HL-60 (cell line): Measurements from ENCODE around the gene POLR1F.

Experiments
- DNase-seq, 2 experiments: peaks; one replicate each; pipeline ENCODE4 v3.0.0-alpha.2; 2010 to 2020; ENCODE audit warnings: low read depth in 1 of 2, low spot score in 1 of 2
- H3K27ac ChIP-seq: fragments of 250-450 bp; sonication (Bioruptor Pico); replicated peaks from 2 replicates; pipeline ENCODE4 v1.5.1; 2020; ENCODE audit warnings: mild to moderate bottlenecking, moderate library complexity
- H3K27me3 ChIP-seq: fragments of 250-450 bp; sonication (Bioruptor Pico); 2 replicates; pipeline ENCODE4 v1.5.1; 2021; ENCODE audit warnings: mild to moderate bottlenecking, moderate library complexity; ENCODE audit not compliant: insufficient read depth, poor library complexity, severe bottlenecking
- H3K4me3 ChIP-seq: replicated peaks from 2 replicates; pipeline ENCODE4 v1.5.1; 2011; ENCODE audit warnings: mild to moderate bottlenecking, control low read depth, low read length; ENCODE audit not compliant: insufficient read depth
- CTCF ChIP-seq: IDR thresholded peaks from one replicate; pipeline ENCODE4 v1.5.1; 2011; ENCODE audit warnings: low read length, control low read depth, inconsistent platforms; ENCODE audit not compliant: insufficient read depth
- GABPA ChIP-seq: IDR thresholded peaks from 2 replicates; pipeline ENCODE4 v1.6.1; 2012; ENCODE audit warnings: low read depth
- POLR2AphosphoS5 ChIP-seq: IDR thresholded peaks from 2 replicates; pipeline ENCODE4 v1.6.1; 2012; ENCODE audit warnings: low read depth
- REST ChIP-seq: IDR thresholded peaks from 2 replicates; pipeline ENCODE4 v1.6.1; 2012; ENCODE audit warnings: low read depth; ENCODE audit not compliant: insufficient replicate concordance
- SPI1 ChIP-seq: IDR thresholded peaks from 2 replicates; pipeline ENCODE4 v1.6.1; 2012; ENCODE audit warnings: low read depth, mild to moderate bottlenecking, borderline replicate concordance

POLR1F gene

GRCh38 chr7:19674266-19674960 is 34.4 kb downstream of the POLR1F start:
- no peak for DNase-seq
- TF ChIP-seq REST = no peak
- TF ChIP-seq SPI1 = no peak
- no peak for TF ChIP-seq CTCF
- TF ChIP-seq GABPA = no peak
- no peak for TF ChIP-seq POLR2AphosphoS5

GRCh38 chr7:19670806-19671205 is 38.0 kb downstream of the POLR1F start:
- H3K4me3 ChIP-seq = no peak overlapping the region
- no peak overlapping the region for H3K27ac ChIP-seq
- H3K27me3 ChIP-seq = no peaks in the 10 kb centered on the region
- no peak for DNase-seq
- no peak for TF ChIP-seq POLR2AphosphoS5

More at GRCh38 chr7:19674266-19674960, 34.4 kb downstream of the POLR1F start:
- Histone ChIP-seq H3K4me3 (no peak overlapping the region), H3K27ac (no peak overlapping the region), H3K27me3 (no peaks in the 10 kb centered on the region)

- Histone ChIP-seq H3K27ac (no peak overlapping the region), H3K27me3 (no peaks in the 10 kb centered on the region), H3K4me3 (no peak overlapping the region)
- DNase-seq = no peak
- no peak for TF ChIP-seq GABPA
- no peak for TF ChIP-seq POLR2AphosphoS5
- TF ChIP-seq CTCF = peak; percentile 41
- TF ChIP-seq REST = no peak
- TF ChIP-seq SPI1 = no peak
Observed at GRCh38 chr7:19665399-19666008, 43.3 kb downstream of the POLR1F start.

GRCh38 chr7:19663816-19664462 is 44.9 kb downstream of the POLR1F start:
- TF ChIP-seq REST = no peak
- TF ChIP-seq CTCF = no peak
- no peak for TF ChIP-seq POLR2AphosphoS5
- no peak for TF ChIP-seq GABPA
- TF ChIP-seq SPI1 = no peak
- Histone ChIP-seq H3K27me3 (no peaks in the 10 kb centered on the region), H3K27ac (no peak overlapping the region), H3K4me3 (no peak overlapping the region)
- DNase-seq = no peak
